ENCODE data around the gene ABCA3. TPM values are rescaled to one million over a fixed set of nuclear protein-coding genes. Genes with fewer than 3 reads are reported as not detected.

ABCA3 gene
- polyA plus RNA-seq, 1 donor from 2014 or later, result 30.7 TPM

GRCh38 chr16:2317231-2318020, 23.1 kb downstream of the ABCA3 start:
- no peaks in the 10 kb centered on the region for H3K79me2 ChIP-seq (replicated peaks; ENCODE audit: insufficient read depth, low read length)
- H3K9me3 ChIP-seq (ENCODE audit: low read length), result no peaks in the 10 kb centered on the region
- no peaks in the 10 kb centered on the region for H3F3A ChIP-seq (ENCODE audit: insufficient read depth, low read length, poor library complexity, severe bottlenecking)
- no peak for TF ChIP-seq TAF1 (IDR thresholded peaks at IDR 0.05; ENCODE audit: low read depth)
- no peak for TF ChIP-seq RAD21 (conservative IDR thresholded peaks at IDR 0.05)
- no peak for TF ChIP-seq CTCF (IDR thresholded peaks at IDR 0.05; ENCODE audit: poor library complexity, severe bottlenecking)
- TF ChIP-seq EP300 (conservative IDR thresholded peaks at IDR 0.05; ENCODE audit: poor library complexity, severe bottlenecking), result no peak
- no peak for TF ChIP-seq SMC3 (conservative IDR thresholded peaks at IDR 0.05; ENCODE audit: poor library complexity)
- TF ChIP-seq POLR2AphosphoS5 (IDR thresholded peaks at IDR 0.05), result no peak
- no peak for TF ChIP-seq EZH2 (IDR thresholded peaks at IDR 0.05; ENCODE audit: borderline replicate concordance, insufficient read depth, low read length, poor library complexity, severe bottlenecking)
- TF ChIP-seq MXI1 (conservative IDR thresholded peaks at IDR 0.05; ENCODE audit: poor library complexity, severe bottlenecking), result no peak
- no peak overlapping the region for H3K27ac ChIP-seq (ENCODE audit: low read length)
- H3K27me3 ChIP-seq (ENCODE audit: insufficient read depth, low read depth, low read length), result no peaks in the 10 kb centered on the region
- no peak overlapping the region for H2AFZ ChIP-seq (ENCODE audit: low read depth, low read length)
- H3K36me3 ChIP-seq (ENCODE audit: insufficient read depth, low read length), result no peaks in the 10 kb centered on the region
- no peaks in the 10 kb centered on the region for H3K9me2 ChIP-seq (ENCODE audit: insufficient read depth, low read length)
- H3K4me2 ChIP-seq (ENCODE audit: low read length), result no peak overlapping the region
- no peak overlapping the region for H3K9ac ChIP-seq (ENCODE audit: low read length)
- H3K4me3 ChIP-seq (ENCODE audit: low read length), result no peak overlapping the region
- H4K20me1 ChIP-seq (ENCODE audit: insufficient read depth), result no peaks in the 10 kb centered on the region

GRCh38 chr16:2308089-2308962, 32.2 kb downstream of the ABCA3 start:
- no peaks in the 10 kb centered on the region for H3K27me3 ChIP-seq (ENCODE audit: insufficient read depth, low read depth, low read length)
- no peaks in the 10 kb centered on the region for H3K79me2 ChIP-seq (replicated peaks; ENCODE audit: insufficient read depth, low read length)
- no peaks in the 10 kb centered on the region for H3F3A ChIP-seq (ENCODE audit: insufficient read depth, low read length, poor library complexity, severe bottlenecking)
- no peak overlapping the region for H3K9ac ChIP-seq (ENCODE audit: low read length)
- no peak overlapping the region for H3K27ac ChIP-seq (ENCODE audit: low read length)
- H3K36me3 ChIP-seq (ENCODE audit: insufficient read depth, low read length), result no peaks in the 10 kb centered on the region
- H3K4me3 ChIP-seq (ENCODE audit: low read length), result no peak overlapping the region
- no peaks in the 10 kb centered on the region for H3K9me3 ChIP-seq (ENCODE audit: low read length)
- H3K9me2 ChIP-seq (ENCODE audit: insufficient read depth, low read length), result no peaks in the 10 kb centered on the region
- H3K4me2 ChIP-seq (ENCODE audit: low read length), result no peak overlapping the region
- no peak for TF ChIP-seq REST (IDR thresholded peaks at IDR 0.05; ENCODE audit: borderline replicate concordance)
- no peak for TF ChIP-seq TAF1 (IDR thresholded peaks at IDR 0.05; ENCODE audit: low read depth)
- no peak for TF ChIP-seq SMC3 (conservative IDR thresholded peaks at IDR 0.05; ENCODE audit: poor library complexity)
- TF ChIP-seq EZH2 (IDR thresholded peaks at IDR 0.05; ENCODE audit: borderline replicate concordance, insufficient read depth, low read length, poor library complexity, severe bottlenecking), result no peak
- no peak for TF ChIP-seq POLR2AphosphoS5 (IDR thresholded peaks at IDR 0.05)
- no peak for TF ChIP-seq EP300 (conservative IDR thresholded peaks at IDR 0.05; ENCODE audit: poor library complexity, severe bottlenecking)
- no peak for TF ChIP-seq RAD21 (conservative IDR thresholded peaks at IDR 0.05)
- no peak for TF ChIP-seq MXI1 (conservative IDR thresholded peaks at IDR 0.05; ENCODE audit: poor library complexity, severe bottlenecking)
- no peak for TF ChIP-seq CTCF (IDR thresholded peaks at IDR 0.05; ENCODE audit: poor library complexity, severe bottlenecking)
- no peak overlapping the region for H2AFZ ChIP-seq (ENCODE audit: low read depth, low read length)
- H4K20me1 ChIP-seq (ENCODE audit: insufficient read depth), result no peaks in the 10 kb centered on the region
